Stimulated activated CD4-positive, alpha-beta T cell treated with anti-CD3 and anti-CD28 coated beads, Interleukin-4, amount 100 ng/mL, for 1 hour (primary cell): Measurements from ENCODE around the gene SNX9.
"Not testable (repeated sequence)": the region's sequence is repeated elsewhere in the genome, so short reads cannot be mapped to it uniquely, and the experiment has no call there.

Experiments used
- DNase-seq: peaks from one replicate; pipeline ENCODE4 v3.0.0-alpha.2; 2020

SNX9 gene

DNA sequence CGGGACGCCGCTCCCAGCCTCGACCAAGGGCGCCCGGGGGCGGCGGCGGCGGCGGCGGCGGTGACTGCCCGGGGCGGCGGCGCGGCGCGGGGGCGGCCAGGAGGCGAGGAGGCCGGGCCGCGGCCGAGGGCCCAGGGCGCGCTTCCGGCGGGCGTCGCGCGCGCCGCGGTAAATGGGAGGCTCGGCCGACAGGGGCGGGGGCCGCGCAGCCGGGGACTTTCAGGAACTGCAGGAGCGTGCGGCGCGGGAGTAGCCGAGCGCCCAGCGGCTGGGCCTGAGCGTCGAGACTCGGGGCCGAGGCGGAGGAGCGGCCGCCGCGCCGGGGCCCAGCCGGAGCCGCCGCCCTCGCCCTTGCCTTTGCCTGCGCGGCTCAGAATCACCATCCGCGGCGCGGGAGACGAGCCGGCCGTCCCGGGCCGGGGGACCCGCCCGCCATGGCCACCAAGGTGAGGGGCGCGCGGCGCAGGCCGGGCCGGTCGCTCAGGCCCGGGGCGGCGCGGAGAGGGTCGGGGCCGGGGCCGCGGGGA is at the start of gene SNX9:
Gene SNX9 (plus strand): TSS at position 246 of the 527 bp plus-strand sequence. CDS start 189 bp downstream, at position 435.
- peak; percentile 70 for DNase-seq

DNA sequence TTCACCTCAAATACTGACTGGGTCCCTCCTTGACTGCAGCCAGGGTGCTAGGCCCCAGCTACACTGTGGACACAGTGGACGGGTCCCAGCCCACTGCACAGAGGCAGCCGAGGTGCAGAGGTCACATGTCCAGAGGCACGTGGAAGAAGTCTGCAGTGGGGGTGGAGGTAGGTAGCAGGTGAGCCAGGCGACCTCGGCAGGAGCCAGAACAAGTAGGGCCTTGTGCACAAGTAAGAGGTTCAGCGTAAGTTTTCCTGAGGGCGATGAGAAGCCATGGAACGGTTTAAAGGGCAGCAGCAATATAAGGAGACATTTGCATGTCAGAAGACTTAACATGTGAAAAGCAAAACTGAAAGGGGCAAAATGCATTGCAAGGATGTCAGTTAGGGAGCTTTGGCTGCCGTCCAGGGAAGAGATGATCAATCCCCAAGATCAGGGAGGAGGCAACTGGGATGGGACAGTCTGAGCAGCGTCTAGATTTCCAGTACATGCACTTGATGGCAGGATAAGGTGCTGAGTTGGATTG is 49.7 kb upstream of the SNX9 start:
- DNase-seq = no peak

DNA sequence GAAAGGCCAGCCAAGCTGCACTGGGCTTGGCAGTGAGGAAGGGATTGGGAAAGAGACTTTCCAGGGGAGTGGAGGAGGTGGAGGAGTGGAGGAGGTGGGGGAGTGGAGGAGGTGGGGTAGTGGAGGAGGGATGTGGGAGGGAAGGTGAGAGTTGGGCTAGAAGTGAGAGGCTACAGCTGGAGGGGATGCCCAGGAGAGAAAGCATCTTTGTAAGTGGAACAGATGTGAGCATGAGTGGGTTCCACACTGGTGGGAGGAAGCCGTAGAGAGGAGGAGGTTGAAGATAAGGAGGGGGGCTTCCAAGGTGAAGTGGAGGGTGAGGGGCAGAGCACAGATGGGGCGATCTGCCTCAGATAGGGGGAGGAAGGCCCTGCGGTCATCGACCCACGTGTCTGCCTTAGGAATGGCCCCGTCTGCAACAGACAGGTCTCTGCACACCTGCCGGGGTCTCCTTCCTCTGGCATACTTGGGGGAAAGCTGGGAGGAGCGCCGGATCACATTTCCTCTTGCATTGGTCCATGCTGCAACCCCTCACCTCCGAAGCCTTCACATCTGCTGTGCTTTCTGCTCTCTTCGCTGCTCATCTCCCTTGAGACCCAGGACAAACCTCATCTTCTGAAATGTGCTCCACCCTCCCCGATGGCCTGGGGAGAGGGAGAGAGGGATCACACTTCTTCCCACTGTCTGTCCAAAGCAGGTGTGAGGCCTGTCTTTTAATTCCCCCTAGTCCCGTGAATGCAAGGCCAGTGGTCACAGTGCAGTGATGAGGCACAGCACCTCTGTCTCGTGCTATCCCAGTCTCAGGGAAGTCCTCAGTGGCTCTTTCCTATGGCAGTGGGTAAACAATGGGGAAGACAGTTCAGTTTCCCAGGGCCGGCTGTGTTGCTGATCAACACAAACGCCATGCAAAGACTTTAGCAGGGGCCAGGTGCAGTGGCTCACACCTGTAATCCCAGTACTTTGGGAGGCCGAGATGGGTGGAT is 48.6 kb upstream of the SNX9 start:
- no peak for DNase-seq

DNA sequence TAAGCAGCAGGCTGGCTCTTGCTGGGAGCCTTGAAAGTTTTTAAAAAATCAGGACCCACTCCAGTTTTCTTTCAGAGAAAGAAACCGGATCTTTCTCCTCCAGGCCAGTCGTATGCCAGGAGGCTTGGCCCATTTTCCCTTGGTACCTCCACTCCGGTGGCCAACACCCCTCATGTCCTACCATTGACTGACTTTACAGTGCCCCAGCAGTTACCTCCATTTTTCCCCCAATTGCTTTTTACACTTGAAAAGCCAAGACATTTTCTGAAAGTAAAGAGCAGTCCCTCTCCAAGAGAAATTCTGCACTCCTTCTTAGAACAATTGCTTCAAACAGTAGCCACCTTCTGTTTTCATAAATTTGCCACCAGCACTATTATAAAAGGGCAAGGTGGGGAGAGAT is 47.7 kb upstream of the SNX9 start:
- no peak for DNase-seq

DNA sequence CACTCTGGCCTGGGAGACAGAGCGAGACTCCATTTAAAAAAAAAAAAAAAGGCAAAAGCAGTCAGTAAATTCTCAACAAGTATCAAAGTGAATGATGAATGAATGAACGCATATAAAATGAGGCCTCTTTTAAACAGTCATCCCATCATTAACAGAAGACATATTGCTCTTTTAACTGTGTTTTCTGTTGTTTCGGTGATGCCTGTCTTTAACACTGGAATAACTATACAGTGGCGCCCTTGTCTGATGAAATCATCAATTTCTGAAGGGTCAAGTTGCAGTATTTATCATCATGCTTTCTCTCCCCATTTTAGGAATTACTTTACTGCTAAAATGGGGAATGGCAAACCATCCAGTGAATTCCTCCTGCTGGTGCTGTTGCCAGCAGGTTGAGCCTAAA is 45.7 kb upstream of the SNX9 start:
- no peak for DNase-seq

DNA sequence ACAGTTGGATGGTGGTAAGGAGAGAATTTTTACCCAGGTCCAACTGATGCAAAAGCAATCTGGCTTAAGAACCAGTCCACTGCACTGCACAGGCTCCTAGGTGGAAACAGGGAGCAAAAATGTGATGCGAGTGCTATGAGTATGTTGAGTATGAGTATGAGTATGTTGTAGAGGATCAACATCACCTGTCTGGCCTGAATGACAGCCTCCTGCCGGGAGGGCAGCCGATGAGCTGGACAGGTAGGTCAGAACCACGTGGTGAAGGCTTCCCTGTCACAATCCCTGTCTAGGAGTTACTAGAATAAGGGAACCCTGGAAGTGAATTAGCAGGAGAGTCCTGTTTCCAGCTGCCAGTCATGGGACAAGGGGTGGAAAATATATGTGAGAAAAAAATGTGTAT is 44.3 kb upstream of the SNX9 start:
- no peak for DNase-seq

DNA sequence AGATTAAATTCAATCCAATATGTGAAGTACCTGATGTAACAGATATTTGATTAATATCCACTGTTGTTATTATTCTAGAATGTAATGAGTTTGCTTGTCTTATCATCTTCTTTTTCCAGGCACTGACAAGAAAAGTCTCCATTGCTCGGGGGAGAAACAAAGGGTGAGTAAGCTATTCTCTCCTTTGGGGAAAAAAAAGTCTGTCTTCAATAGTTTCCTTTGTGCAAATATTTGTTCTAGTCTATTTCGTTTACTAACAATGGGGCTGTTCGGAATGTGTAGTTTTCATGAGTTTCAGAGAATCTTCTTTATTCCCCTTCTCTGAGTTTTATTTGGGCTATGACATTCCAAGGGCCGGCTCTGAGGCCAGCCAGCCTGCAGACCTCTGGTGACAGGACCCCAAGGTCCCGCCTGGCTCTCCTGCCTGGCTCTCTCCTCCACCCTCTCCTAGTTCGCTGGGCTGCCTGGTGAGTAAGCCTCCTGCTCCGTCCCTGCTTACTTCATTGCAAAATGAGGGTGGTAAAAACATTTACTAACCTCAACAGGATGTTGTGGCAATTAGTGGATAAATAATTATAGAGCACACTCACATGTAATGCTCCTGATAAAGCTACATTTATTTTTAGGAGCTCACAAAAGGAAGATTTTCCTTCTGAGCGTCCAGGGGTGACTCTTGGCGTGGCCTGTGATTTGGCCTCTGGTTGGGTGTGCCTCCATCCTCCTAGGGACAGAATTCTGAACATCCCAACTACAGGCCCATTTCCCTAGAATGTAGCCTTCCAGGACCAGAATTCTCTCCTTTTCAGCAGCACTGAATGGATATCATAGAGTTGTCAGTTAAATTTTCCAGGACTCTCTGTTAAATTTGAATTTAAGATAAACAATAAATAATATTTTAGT is 43.1 kb upstream of the SNX9 start:
- DNase-seq = no peak

DNA sequence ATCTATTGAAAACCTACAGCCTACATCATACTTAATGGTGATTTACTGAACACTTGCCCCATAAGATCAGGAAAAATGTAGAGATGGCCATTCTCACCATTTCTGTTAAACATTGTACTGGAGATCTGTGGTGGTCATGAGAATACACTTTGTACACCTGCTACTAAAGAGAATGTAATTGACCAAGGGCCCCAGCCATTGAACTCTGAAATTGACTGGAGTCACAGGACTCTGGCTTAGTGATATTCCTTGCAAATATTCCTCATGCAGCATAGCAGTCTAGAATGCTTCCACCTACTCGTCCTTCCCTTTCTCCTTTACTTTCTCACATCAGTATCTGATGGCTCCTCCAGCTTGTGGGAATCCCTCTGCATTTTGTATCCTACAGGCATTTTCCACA is 37.4 kb upstream of the SNX9 start:
- no peak for DNase-seq

DNA sequence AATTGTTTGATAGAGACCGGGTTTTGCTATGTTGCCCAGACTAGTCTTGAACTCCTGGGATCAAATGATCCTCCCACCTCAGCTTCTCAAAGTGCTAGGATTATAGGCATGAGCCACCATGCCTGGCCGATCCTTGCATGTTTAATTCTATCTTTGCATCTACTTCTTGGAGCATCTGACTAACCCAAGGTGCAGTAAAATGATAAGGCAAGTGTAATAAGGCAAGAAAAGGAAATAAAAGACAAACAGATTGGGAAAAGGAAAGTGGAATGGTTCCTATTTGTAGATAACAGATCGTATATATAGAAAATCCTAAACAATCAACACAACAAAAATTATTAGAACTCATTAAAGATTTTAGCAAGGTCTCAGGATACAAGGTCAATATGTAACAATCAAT is 36.8 kb upstream of the SNX9 start:
- no peak for DNase-seq

DNA sequence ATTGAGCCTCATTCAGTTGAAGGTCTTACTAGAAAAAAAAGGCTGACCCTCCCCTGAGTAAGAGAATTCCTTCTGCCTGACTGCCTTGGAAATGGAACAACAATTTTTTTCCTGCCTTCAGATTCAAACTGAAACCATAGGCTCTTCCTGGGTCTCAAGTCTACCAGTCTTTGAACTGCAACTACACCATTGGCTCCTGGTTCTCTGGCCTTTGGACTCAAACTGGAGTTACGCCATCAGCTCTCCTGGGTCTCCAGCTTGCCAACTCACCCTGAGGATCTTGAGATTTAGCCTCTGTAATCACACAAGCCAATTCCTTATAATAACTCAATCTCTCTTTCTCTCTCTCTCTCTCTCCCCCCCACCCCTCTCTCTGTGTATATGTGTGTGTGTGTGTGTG is 36.0 kb upstream of the SNX9 start:
- no peak for DNase-seq

DNA sequence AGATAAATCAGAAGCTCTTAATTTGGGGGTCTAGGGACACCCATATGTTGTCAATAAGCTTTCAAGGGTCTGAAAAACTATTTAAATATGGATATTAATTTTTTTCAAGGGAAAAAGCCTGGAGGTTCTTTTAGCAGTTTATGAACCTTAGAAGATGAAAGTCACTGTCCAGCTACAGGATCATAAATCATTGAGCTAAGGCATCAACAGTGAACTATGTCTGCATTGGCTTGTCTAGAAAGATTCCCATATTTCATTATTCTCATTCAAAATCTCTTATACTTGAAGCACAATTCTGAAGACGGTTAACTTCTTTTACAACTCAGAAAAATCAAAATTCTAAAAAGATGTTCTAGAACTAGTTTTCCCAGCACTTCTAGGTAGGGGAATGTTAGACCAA is 34.9 kb upstream of the SNX9 start:
- no peak for DNase-seq

DNA sequence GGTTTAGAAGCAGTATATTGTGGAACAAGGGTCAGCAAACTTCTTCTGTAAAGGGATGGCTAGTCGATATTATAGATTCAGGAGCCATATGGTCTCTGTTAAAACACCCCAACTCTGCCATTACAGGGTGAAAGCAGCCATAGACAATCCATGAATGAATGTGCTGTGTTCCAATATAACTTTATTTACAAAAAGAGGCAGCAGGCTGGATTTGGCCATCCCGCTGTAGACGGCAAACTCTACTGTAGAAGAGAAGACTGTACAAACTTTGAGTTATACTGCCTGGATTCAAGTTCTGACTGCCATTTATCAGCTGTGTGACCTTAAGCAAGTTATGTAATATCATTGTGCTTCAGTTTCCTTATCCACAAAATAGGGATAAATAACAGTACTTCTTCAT is 33.7 kb upstream of the SNX9 start:
- no peak for DNase-seq

DNA sequence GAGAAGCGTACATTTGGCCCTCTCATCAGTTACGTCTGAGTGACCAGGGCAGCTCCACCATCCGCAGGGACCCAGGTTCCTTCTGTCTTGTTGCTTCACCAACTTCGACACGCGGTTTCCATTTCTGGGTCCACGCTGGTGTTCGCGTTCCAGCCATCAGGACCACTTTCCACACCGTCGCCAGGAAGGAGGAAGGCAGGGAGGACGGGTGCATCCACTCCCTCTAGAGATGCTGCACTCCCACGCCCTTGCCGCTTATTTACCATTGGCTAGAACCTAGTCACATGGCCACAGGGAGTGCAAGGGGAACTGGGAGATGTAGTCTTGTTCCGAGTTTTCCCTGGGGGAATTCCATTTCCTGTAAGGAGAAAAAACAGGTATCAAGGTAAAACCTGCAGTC is 33.2 kb upstream of the SNX9 start:
- no peak for DNase-seq

DNA sequence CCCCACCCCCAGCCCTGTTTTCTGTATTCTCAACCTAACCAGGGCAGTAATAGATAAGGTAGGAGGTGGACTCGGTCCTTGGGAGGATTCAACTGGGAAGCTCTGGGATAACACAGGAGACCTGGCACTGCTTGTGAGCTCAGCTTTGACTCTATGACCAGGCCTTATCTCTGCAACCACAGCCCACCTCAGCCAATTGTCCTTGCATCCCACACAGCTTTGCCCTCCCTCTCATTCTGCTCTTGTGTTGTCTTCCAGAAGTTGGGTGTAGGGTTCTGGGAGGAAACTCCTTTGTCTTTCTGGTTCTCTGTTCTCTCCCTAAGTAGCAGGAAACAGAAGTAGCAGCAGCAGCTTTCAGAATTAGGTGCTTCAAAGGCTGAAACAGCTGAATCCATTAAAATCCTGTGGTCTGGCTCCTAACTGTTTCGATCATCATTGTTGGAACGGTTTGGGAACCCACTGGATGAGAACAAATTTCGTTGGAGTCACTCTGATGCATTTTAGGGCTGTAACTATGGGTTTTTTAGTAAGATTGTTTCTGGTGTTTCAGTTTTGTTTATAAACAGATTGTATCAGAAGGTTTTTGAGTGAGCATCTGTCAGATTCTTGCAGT is 32.4 kb upstream of the SNX9 start:
- DNase-seq = no peak

DNA sequence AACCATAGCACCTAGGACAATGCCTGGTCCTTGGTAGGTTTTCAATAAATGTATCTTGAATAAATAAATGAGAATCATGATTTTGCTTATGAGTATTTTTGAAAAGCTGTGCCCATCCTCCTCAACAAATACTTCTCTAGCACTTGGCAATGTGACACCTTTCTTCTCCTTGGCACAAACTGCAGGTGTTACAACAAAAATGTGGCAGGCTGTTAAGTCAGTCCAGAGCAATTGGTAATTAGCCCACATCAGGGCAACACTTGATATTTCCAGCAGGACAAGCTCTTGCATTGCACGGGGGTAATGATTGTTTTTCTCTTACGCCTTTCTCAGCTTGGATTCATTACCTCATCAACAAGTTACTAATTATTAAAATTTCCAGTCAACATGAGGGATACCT is 31.6 kb upstream of the SNX9 start:
- no peak for DNase-seq

DNA sequence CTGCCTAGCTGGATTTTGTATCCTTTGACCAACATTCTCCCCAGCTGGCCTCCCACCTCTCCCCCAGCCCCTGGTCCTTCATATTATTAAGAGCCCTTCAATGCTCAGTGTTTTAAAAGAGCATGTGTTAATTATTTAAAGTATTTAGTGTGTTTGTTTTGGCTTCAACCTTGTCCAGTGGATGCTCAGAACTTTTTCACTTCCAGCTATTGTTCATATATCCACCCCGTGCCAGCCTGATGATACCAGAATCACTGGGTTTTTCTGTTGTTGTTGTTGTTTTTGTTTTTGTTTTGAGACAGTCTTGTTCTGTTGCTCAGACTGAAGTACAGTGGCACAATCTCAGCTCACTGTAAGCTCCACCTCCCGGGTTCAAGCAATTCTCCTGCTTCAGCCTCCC is 30.4 kb upstream of the SNX9 start:
- no peak for DNase-seq

DNA sequence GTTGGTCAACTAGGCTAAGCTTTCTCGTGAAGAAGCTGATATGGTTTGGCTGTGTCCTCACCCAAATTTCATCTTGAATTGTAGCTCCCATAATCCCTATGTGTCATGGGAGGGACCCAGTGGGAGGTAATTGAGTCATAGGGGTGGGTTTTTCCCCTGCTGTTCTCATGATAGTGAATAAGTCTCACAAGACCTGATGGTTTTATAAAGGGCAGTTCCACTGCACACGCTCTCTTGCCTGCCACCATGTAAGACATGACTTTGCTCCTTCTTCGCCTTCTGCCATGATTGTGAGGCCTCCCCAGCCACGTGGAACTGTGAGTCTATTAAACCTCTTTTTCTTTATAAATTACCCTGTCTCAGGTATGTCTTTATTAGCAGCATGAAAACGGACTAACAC is 29.0 kb upstream of the SNX9 start:
- DNase-seq = not testable (repeated sequence)

DNA sequence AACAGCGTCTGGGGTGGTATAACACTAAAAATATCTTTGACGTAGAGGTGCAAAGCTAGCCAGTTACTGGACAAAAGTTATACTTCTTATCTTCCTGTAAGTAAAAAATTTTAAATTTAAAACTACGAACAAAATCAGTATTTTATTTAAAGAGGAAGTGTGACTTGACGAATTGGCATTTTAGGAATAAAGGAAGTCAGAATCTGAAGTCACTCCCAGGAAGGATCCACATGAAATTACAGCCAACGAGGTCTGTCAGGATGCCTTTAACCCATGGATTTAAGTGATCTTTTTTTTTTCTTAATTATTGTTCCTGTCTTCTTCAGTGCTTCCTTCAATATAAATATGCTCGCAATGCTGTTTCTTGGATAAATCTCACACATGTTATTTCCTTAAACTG is 27.2 kb upstream of the SNX9 start:
- no peak for DNase-seq

DNA sequence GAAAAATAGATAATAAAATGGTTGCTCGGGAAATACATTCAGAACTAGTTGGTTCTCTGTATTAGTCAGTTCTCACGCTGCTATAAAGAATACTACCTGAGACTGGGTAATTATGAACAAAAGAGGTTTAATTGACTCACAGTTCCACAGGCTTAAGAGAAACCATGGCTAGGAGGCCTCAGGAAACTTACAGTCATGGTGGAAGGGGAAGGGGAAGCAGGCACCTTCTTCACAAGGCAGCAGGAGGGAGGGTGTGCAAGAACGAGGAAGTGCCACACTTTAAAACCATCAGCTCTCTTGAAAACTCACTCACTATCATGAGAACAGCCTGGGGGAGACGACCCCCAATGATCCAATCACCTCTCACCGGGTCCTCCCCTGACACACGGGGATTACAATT is 24.2 kb upstream of the SNX9 start:
- no peak for DNase-seq

DNA sequence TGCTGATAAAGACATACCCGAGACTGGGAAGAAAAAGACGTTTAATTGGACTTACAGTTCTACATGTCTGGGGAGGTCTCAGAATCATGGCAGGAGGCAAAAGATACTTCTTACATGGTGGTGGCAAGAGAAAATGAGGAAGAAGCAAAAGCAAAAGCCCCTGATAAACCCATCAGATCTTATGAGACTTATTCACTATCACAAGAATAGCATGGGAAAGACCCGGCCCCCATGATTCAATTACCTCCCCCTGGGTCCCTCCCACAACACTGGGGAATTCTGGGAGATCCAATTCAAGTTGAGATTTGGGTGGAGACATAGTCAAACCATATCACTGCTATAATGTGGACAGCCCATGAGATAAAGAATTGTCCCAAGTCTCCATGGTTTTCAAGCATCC is 23.5 kb upstream of the SNX9 start:
- not testable (repeated sequence) for DNase-seq

DNA sequence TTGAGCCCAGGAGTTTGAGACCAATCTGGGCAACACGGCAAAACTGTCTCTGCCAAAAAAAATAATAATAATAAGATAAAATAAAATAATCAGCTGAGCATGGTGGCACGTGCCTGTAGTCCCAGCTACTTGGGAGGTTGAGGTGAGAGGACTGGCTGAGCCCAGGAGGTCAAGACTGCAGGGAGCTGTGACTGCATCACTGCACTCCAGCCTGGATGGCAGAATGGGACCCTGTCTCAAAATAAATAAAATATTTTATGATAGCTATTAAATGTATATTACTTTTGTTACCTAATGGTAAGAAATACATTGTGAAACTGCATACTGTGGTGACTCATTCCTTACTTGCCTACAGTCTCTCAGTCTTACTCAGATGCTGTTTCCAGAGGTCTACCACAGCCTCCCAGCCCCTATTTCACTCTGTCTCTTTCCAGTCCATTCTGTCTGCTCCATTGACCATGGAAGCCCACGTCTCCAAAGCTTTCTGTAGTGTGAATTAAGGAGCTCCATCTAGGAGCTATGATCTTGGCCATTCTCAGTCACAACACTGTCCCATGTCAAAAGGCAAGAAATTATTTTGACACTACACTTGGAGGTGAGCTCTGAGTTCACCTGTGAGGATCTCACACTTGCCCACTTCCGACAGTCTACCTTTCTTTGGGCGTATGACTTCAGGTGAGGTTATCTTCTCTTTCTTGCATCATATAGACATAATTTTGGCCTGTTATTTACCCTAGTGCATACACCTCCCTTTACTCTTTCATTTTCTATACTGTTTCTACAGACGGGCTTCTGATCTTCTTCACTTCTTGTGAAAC is 22.4 kb upstream of the SNX9 start:
- peak; percentile 24 for DNase-seq
